ENCODE data around the gene GATB. TPM values are rescaled to one million over a fixed set of nuclear protein-coding genes. Genes with fewer than 3 reads are reported as not detected.
A peak's percentile ranks its signal among the peaks of the same experiment; 100 is the strongest.

Gene GATB
- polyA plus RNA-seq (2012; ENCODE audit: low read depth, missing spikeins) = 20.0 TPM

DNA sequence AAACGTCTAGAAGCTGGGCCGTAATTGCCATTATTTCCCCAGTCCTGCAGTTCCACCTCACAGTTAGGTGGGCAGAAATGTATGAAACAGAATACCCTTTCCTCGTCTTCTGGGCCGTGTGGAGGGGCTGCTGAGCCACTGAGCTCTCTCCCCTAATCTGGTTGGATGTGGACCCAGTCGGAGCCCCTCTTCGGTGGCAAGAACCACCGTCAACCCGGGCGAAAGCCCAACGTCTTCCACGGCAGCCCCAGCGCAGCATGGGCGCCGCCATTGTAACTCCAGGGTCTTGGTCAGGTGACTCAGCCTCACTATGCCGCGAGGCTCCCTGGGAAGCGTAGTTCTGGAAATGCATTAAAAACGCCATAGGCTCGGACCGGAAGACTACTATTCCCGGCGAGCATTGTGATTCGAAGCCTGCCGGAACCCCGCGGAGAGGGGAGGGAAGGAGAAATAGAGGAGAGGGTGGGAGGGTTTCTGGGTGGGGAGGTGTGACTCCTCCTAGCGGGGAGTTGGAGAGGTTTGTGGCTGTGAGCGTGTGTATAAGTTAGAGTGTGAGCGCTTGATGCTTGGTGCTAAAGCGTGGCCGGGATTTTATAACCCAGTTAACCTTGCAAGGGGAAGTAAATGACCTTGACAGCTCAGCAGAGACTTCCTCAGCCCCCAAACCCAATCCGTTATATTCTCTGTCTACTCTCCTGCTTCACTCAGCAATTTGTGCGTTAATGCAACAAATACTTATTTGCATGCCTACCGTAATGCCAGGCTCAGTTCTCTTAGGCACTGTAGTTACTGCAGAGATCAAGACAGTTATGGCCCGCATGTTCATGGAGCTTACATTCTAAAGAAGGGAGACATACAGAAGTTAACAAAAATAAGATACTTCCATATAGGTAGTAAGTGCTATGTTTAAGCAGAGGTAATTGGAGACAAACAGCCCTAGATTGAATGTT lies at the start of gene GATB:
Gene GATB (minus strand): TSS at position 296 of the 950 bp plus-strand sequence. CDS start 25 bp downstream, at position 271.
- FAIRE-seq (peak; percentile 99), DNase-seq (ENCODE audit: insufficient read length, low spot score) (peak; percentile 76)
- TF ChIP-seq POLR2A (IDR thresholded peaks at IDR 0.05; ENCODE audit: low read depth, low read length) = peak; percentile 68
- no peak for TF ChIP-seq PAX5 (IDR thresholded peaks at IDR 0.05; ENCODE audit: insufficient read depth, low read length, severe bottlenecking)
- TF ChIP-seq POLR2AphosphoS5 (IDR thresholded peaks at IDR 0.05; ENCODE audit: low read depth, low read length) = peak; percentile 80; the same call in 1 of the 2 replicates
- TF ChIP-seq TAF1 (IDR thresholded peaks at IDR 0.05; ENCODE audit: low read depth, low read length) = peak; percentile 75
- no peak for TF ChIP-seq SPI1 (IDR thresholded peaks at IDR 0.05; ENCODE audit: low read depth, low read length)
- TF ChIP-seq POU2F2 (IDR thresholded peaks at IDR 0.05; ENCODE audit: low read depth, low read length) = peak; percentile 85; the same call in 1 of the 2 replicates

DNA sequence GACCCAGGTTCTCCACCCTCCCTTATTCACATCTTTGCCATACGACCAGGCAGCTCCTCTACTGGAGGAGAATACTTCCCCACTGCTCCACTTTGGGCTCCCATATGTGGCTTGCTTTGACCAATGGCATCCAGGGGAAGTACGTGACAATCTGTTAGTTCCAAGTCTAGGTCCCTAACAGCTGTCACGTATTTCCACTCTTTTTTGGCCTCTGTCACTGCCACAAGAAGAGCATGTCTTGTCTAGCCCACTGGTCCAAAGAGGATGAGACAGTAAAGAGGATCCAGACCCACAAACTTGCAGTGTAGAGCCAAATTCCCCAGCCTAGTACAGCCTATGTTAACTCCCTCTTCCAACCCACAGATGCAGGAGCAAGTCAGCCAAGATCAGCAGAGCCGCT lies 49.7 kb upstream of the GATB start:
- FAIRE-seq (no peak), DNase-seq (ENCODE audit: insufficient read length, low spot score) (no peak)
- no peak for TF ChIP-seq POLR2AphosphoS5 (IDR thresholded peaks at IDR 0.05; ENCODE audit: low read depth, low read length)
- TF ChIP-seq TAF1 (IDR thresholded peaks at IDR 0.05; ENCODE audit: low read depth, low read length) = no peak
- no peak for TF ChIP-seq POLR2A (IDR thresholded peaks at IDR 0.05; ENCODE audit: low read depth, low read length)
- TF ChIP-seq SPI1 (IDR thresholded peaks at IDR 0.05; ENCODE audit: low read depth, low read length) = no peak
- no peak for TF ChIP-seq PAX5 (IDR thresholded peaks at IDR 0.05; ENCODE audit: insufficient read depth, low read length, severe bottlenecking)
- TF ChIP-seq POU2F2 (IDR thresholded peaks at IDR 0.05; ENCODE audit: low read depth, low read length) = no peak

- no peak for TF ChIP-seq POLR2A (IDR thresholded peaks at IDR 0.05; ENCODE audit: low read depth, low read length)
- no peak for TF ChIP-seq POLR2AphosphoS5 (IDR thresholded peaks at IDR 0.05; ENCODE audit: low read depth, low read length)
- TF ChIP-seq PAX5 (IDR thresholded peaks at IDR 0.05; ENCODE audit: insufficient read depth, low read length, severe bottlenecking) = no peak
- no peak for TF ChIP-seq SPI1 (IDR thresholded peaks at IDR 0.05; ENCODE audit: low read depth, low read length)
- no peak for TF ChIP-seq POU2F2 (IDR thresholded peaks at IDR 0.05; ENCODE audit: low read depth, low read length)
- no peak for TF ChIP-seq TAF1 (IDR thresholded peaks at IDR 0.05; ENCODE audit: low read depth, low read length)
- no peak for FAIRE-seq
- no peak for DNase-seq (ENCODE audit: insufficient read length, low spot score)
Observed at GRCh38 chr4:151809716-151810115, 48.9 kb upstream of the GATB start.

GRCh38 chr4:151808542-151808941 lies 47.7 kb upstream of the GATB start:
- FAIRE-seq = no peak

GRCh38 chr4:151808120-151808529 lies 47.3 kb upstream of the GATB start:
- TF ChIP-seq POLR2A (IDR thresholded peaks at IDR 0.05; ENCODE audit: low read depth, low read length) = no peak
- TF ChIP-seq PAX5 (IDR thresholded peaks at IDR 0.05; ENCODE audit: insufficient read depth, low read length, severe bottlenecking) = no peak
- no peak for TF ChIP-seq TAF1 (IDR thresholded peaks at IDR 0.05; ENCODE audit: low read depth, low read length)
- no peak for DNase-seq (ENCODE audit: insufficient read length, low spot score)
- no peak for FAIRE-seq

More at GRCh38 chr4:151808542-151808941, 47.7 kb upstream of the GATB start:
- TF ChIP-seq SPI1 (IDR thresholded peaks at IDR 0.05; ENCODE audit: low read depth, low read length) (no peak), POU2F2 (IDR thresholded peaks at IDR 0.05; ENCODE audit: low read depth, low read length) (no peak), POLR2AphosphoS5 (IDR thresholded peaks at IDR 0.05; ENCODE audit: low read depth, low read length) (no peak), PAX5 (IDR thresholded peaks at IDR 0.05; ENCODE audit: insufficient read depth, low read length, severe bottlenecking) (no peak), TAF1 (IDR thresholded peaks at IDR 0.05; ENCODE audit: low read depth, low read length) (no peak), POLR2A (IDR thresholded peaks at IDR 0.05; ENCODE audit: low read depth, low read length) (no peak)
- no peak for DNase-seq (ENCODE audit: insufficient read length, low spot score)

DNA sequence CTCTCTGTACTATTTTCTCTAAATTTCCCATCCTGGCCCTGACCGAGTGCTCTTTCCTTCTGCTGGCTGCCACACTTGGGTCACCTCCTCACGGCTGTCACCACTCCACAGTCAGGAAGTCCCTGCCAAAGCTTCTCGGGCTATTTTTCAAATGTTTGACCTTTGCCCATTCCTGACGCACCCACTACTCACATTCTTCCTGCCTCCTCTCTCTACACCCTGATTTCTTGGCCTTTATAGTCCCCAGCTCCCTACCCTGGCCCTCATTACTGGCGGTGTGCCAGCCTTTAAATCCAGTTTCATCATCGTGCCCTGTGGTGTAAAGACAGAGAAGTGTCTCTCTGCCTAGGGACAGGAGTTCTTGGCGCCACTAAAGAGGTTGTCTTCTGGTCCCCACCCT lies 46.4 kb upstream of the GATB start:
- FAIRE-seq = no peak
- no peak for DNase-seq (ENCODE audit: insufficient read length, low spot score)
- TF ChIP-seq POLR2A (IDR thresholded peaks at IDR 0.05; ENCODE audit: low read depth, low read length) (no peak), POU2F2 (IDR thresholded peaks at IDR 0.05; ENCODE audit: low read depth, low read length) (no peak), TAF1 (IDR thresholded peaks at IDR 0.05; ENCODE audit: low read depth, low read length) (no peak), PAX5 (IDR thresholded peaks at IDR 0.05; ENCODE audit: insufficient read depth, low read length, severe bottlenecking) (no peak), SPI1 (IDR thresholded peaks at IDR 0.05; ENCODE audit: low read depth, low read length) (no peak), POLR2AphosphoS5 (IDR thresholded peaks at IDR 0.05; ENCODE audit: low read depth, low read length) (no peak)

GRCh38 chr4:151806511-151806927 lies 45.7 kb upstream of the GATB start:
- FAIRE-seq (no peak), DNase-seq (ENCODE audit: insufficient read length, low spot score) (no peak)
- no peak for TF ChIP-seq POLR2A (IDR thresholded peaks at IDR 0.05; ENCODE audit: low read depth, low read length)
- no peak for TF ChIP-seq PAX5 (IDR thresholded peaks at IDR 0.05; ENCODE audit: insufficient read depth, low read length, severe bottlenecking)
- TF ChIP-seq TAF1 (IDR thresholded peaks at IDR 0.05; ENCODE audit: low read depth, low read length) = no peak
- no peak for TF ChIP-seq SPI1 (IDR thresholded peaks at IDR 0.05; ENCODE audit: low read depth, low read length)
- TF ChIP-seq POU2F2 (IDR thresholded peaks at IDR 0.05; ENCODE audit: low read depth, low read length) = no peak
- no peak for TF ChIP-seq POLR2AphosphoS5 (IDR thresholded peaks at IDR 0.05; ENCODE audit: low read depth, low read length)

DNA sequence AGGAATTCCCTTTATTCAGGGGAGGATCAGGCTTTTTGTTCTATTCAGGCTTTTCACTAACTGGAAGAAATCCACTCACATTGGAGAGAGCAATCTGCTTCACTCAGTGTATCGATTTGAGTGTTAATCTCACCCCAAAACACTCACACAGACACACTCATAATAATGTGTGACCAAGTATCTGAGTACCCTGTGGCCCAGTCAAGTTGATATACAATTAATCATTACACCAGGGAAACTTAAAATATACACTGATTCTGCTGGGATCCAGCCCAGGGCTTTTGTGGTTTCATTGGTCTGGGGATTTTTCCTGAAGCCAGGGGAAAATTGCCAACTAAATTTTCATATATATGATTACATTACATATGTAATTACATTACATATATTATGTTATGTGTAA lies 44.0 kb upstream of the GATB start:
- FAIRE-seq (no peak), DNase-seq (ENCODE audit: insufficient read length, low spot score) (no peak)
- TF ChIP-seq SPI1 (IDR thresholded peaks at IDR 0.05; ENCODE audit: low read depth, low read length) (no peak), TAF1 (IDR thresholded peaks at IDR 0.05; ENCODE audit: low read depth, low read length) (no peak), POLR2A (IDR thresholded peaks at IDR 0.05; ENCODE audit: low read depth, low read length) (no peak)

GRCh38 chr4:151804086-151804630 lies 43.4 kb upstream of the GATB start:
- DNase-seq (ENCODE audit: insufficient read length, low spot score) (no peak), FAIRE-seq (no peak)
- TF ChIP-seq POLR2AphosphoS5 (IDR thresholded peaks at IDR 0.05; ENCODE audit: low read depth, low read length) (no peak), POU2F2 (IDR thresholded peaks at IDR 0.05; ENCODE audit: low read depth, low read length) (no peak), SPI1 (IDR thresholded peaks at IDR 0.05; ENCODE audit: low read depth, low read length) (no peak), POLR2A (IDR thresholded peaks at IDR 0.05; ENCODE audit: low read depth, low read length) (no peak)
